ENCODE data around the gene HIC1. TPM values are rescaled to one million over a fixed set of nuclear protein-coding genes. Genes with fewer than 3 reads are reported as not detected.

Gene HIC1
- total RNA-seq, 4 donors from 2014 or later = 6.8 to 40.4 (median 12.8) TPM

- H3K36me3 ChIP-seq = peaks cover 0 to 7% (median 0%) of the 10 kb centered on the region in 3 donors
- H3K4me1 ChIP-seq = peaks cover 0 to 27% (median 9%) of the 10 kb centered on the region in 4 donors
- DNase-seq = no peak
- no peak overlapping the region for H3K27ac ChIP-seq
- no peaks in the 10 kb centered on the region for H3K9me3 ChIP-seq
- H3K27me3 ChIP-seq = no peaks in the 10 kb centered on the region
- no peak overlapping the region for H3K4me3 ChIP-seq
- TF ChIP-seq POLR2A (IDR thresholded peaks at IDR 0.05) (no peak), CTCF (IDR thresholded peaks at IDR 0.05) (no peak)
Observed at GRCh38 chr17:2043785-2044184, 11.1 kb upstream of the HIC1 start.

GRCh38 chr17:2044263-2044894 lies 10.5 kb upstream of the HIC1 start:
- no peak overlapping the region for H3K27ac ChIP-seq
- H3K9me3 ChIP-seq = no peaks in the 10 kb centered on the region
- TF ChIP-seq POLR2A (IDR thresholded peaks at IDR 0.05) (no peak), CTCF (IDR thresholded peaks at IDR 0.05) (no peak)
- H3K4me3 ChIP-seq = no peak overlapping the region
- H3K4me1 ChIP-seq = peaks cover 0 to 33% (median 14%) of the 10 kb centered on the region in 4 donors
- H3K36me3 ChIP-seq = peaks cover 0 to 7% (median 0%) of the 10 kb centered on the region in 3 donors
- H3K27me3 ChIP-seq = no peaks in the 10 kb centered on the region
- no peak for DNase-seq

GRCh38 chr17:2047590-2047989 lies 7.3 kb upstream of the HIC1 start:
- Histone ChIP-seq H3K36me3 (peaks cover 0 to 7% (median 0%) of the 10 kb centered on the region in 3 donors), H3K4me1 (peaks cover 0 to 40% (median 25%) of the 10 kb centered on the region in 4 donors), H3K4me3 (no peak overlapping the region), H3K9me3 (no peaks in the 10 kb centered on the region), H3K27me3 (peaks cover 0 to 10% of the 10 kb centered on the region in 2 donors), H3K27ac (no peak overlapping the region)
- TF ChIP-seq POLR2A (IDR thresholded peaks at IDR 0.05) (no peak), CTCF (IDR thresholded peaks at IDR 0.05) (no peak)
- DNase-seq = no peak

- DNase-seq = no peak
- TF ChIP-seq CTCF (IDR thresholded peaks at IDR 0.05) = no peak
- no peak for TF ChIP-seq POLR2A (IDR thresholded peaks at IDR 0.05)
- H3K36me3 ChIP-seq = no peaks in the 10 kb centered on the region
- peak overlapping the region in 1 of 4 donors; percentile 75 for H3K4me3 ChIP-seq
- peaks cover 0 to 11% of the 10 kb centered on the region in 2 donors for H3K27me3 ChIP-seq
- H3K9me3 ChIP-seq = no peaks in the 10 kb centered on the region
- H3K27ac ChIP-seq = no peak overlapping the region
- H3K4me1 ChIP-seq = peaks cover 0 to 34% (median 26%) of the 10 kb centered on the region in 4 donors
Observed at GRCh38 chr17:2048805-2049204, 6.1 kb upstream of the HIC1 start.

GRCh38 chr17:2049333-2050299 lies 5.3 kb upstream of the HIC1 start:
- Histone ChIP-seq H3K4me1 (peaks cover 0 to 42% (median 27%) of the 10 kb centered on the region in 4 donors), H3K9me3 (no peaks in the 10 kb centered on the region), H3K27ac (peak overlapping the region; percentile 27 to 70 (median 52)), H3K36me3 (no peaks in the 10 kb centered on the region), H3K27me3 (peaks cover 0 to 17% of the 10 kb centered on the region in 2 donors), H3K4me3 (peak overlapping the region; percentile 55 to 94 (median 76))
- DNase-seq = peak; percentile 81 to 94 (median 91)
- TF ChIP-seq POLR2A (IDR thresholded peaks at IDR 0.05) = no peak
- no peak for TF ChIP-seq CTCF (IDR thresholded peaks at IDR 0.05)

All from Peyer's patch (tissue), 4 donors.